H54 (cell line): ENCODE data around the gene KLHL41.
A peak's percentile ranks its signal among the peaks of the same experiment; 100 is the strongest.
"Not testable (repeated sequence)": the region's sequence is repeated elsewhere in the genome, so short reads cannot be mapped to it uniquely, and the experiment has no call there.

Experiments used
- DNase-seq: peaks from one replicate; pipeline ENCODE4 v3.0.0; 2011; ENCODE audit warnings: low spot score, mixed read lengths; ENCODE audit not compliant: insufficient read length
- FAIRE-seq: peaks from 3 replicates; lab custom pipeline; 2011; peaks lifted over from hg19 to GRCh38; lab: Jason Lieb, UNC
- POLR2A ChIP-seq: IDR thresholded peaks from 2 replicates; pipeline ENCODE4 v1.6.1; 2011; ENCODE audit warnings: low read depth, mild to moderate bottlenecking, low read length

KLHL41 gene

GRCh38 chr2:169572821-169573159, 63.3 kb downstream of the KLHL41 start:
- DNase-seq, result no peak
- TF ChIP-seq POLR2A, result no peak
- no peak for FAIRE-seq

- peak; percentile 44 for TF ChIP-seq POLR2A
- peak; percentile 89 for DNase-seq
- peak; percentile 96 for FAIRE-seq
These were observed 63.9 kb downstream of the KLHL41 start, which contains the start of gene FASTKD1 for GRCh38 chr2:169573160-169573973. Gene FASTKD1 (minus strand): TSS chr2:169573865. CDS start chr2:169572029, 1,836 bp downstream.

- TF ChIP-seq POLR2A, result no peak
- FAIRE-seq (no peak), DNase-seq (no peak)
These were observed 64.4 kb downstream of the KLHL41 start for GRCh38 chr2:169573974-169574299.

- not testable (repeated sequence) for FAIRE-seq, DNase-seq
These were observed 65.0 kb downstream of the KLHL41 start for GRCh38 chr2:169574539-169574938.

GRCh38 chr2:169575264-169575663, 65.8 kb downstream of the KLHL41 start:
- FAIRE-seq, DNase-seq: not testable (repeated sequence)
